Right lobe of liver (tissue), 4 donors: ENCODE data around the gene HNRNPM.

Source experiments
- CTCF ChIP-seq, 4 donors: fragments of 200-600 bp in 3 of 4; fragments of 450-650 bp in 1 of 4; IDR thresholded peaks; one replicate each; pipeline versions ENCODE4 v1.5.1 to v1.8.0; 2016 to 2022; ENCODE audit warnings: antibody characterized with exemption in 4 of 4, mild to moderate bottlenecking in 2 of 4
- POLR2A ChIP-seq: fragments of 450-650 bp; IDR thresholded peaks from one replicate; pipeline ENCODE4 v1.6.1; 2017; ENCODE audit warnings: antibody characterized with exemption, mild to moderate bottlenecking
- donor health status: DM: no; HTN: no; CAD: no.
- donor health status: DM: no; HTN: no; CAD: no.
- donor health status: DM: no; HTN: yes; CAD: no.

- TF ChIP-seq POLR2A (no peak), CTCF (IDR thresholded peaks at IDR 0.05) (no peak)
Measured at GRCh38 chr19:8454218-8454617, 9.4 kb downstream of the HNRNPM start.
